Measurements from ENCODE around the gene CCDC167.
A peak's percentile ranks its signal among the peaks of the same experiment; 100 is the strongest.

Gene CCDC167

GRCh38 chr6:37499433-37500293, at the start of gene CCDC167:
TSS of gene CCDC167 (minus strand) at chr6:37499893. CDS start at chr6:37499863, 30 bp downstream.
- DNase-seq, result peak; percentile 98

- DNase-seq, result no peak
Measured at GRCh38 chr6:37549154-37549553, 49.5 kb upstream of the CCDC167 start.

GRCh38 chr6:37548067-37548674, 48.5 kb upstream of the CCDC167 start:
- no peak for DNase-seq

- no peak for DNase-seq
Measured at GRCh38 chr6:37547564-37548061, 47.9 kb upstream of the CCDC167 start.

GRCh38 chr6:37546141-37546871, 46.6 kb upstream of the CCDC167 start:
- no peak for DNase-seq

GRCh38 chr6:37544530-37544929, 44.8 kb upstream of the CCDC167 start:
- no peak for DNase-seq

GRCh38 chr6:37543361-37543760, 43.7 kb upstream of the CCDC167 start:
- DNase-seq, result no peak

- no peak for DNase-seq
Measured at GRCh38 chr6:37541346-37541745, 41.7 kb upstream of the CCDC167 start.

- DNase-seq, result no peak
Measured at GRCh38 chr6:37540390-37540789, 40.7 kb upstream of the CCDC167 start.

- DNase-seq, result no peak
Measured at GRCh38 chr6:37540029-37540352, 40.3 kb upstream of the CCDC167 start.

GRCh38 chr6:37539171-37540028, 39.7 kb upstream of the CCDC167 start:
- no peak for DNase-seq

GRCh38 chr6:37538107-37538506, 38.4 kb upstream of the CCDC167 start:
- DNase-seq, result peak; percentile 56

- DNase-seq, result no peak
Measured at GRCh38 chr6:37537548-37537947, 37.9 kb upstream of the CCDC167 start.

- no peak for DNase-seq
Measured at GRCh38 chr6:37536491-37537190, 36.9 kb upstream of the CCDC167 start.

- peak; percentile 25 for DNase-seq
Measured at GRCh38 chr6:37535759-37536490, 36.2 kb upstream of the CCDC167 start.

- no peak for DNase-seq
Measured at GRCh38 chr6:37535428-37535758, 35.7 kb upstream of the CCDC167 start.

GRCh38 chr6:37534893-37535292, 35.2 kb upstream of the CCDC167 start:
- no peak for DNase-seq

GRCh38 chr6:37532122-37532521, 32.4 kb upstream of the CCDC167 start:
- no peak for DNase-seq

GRCh38 chr6:37531437-37532036, 31.8 kb upstream of the CCDC167 start:
- DNase-seq, result no peak

- no peak for DNase-seq
Measured at GRCh38 chr6:37531026-37531425, 31.3 kb upstream of the CCDC167 start.

- no peak for DNase-seq
Measured at GRCh38 chr6:37530297-37530696, 30.6 kb upstream of the CCDC167 start.
